Activated CD8-positive, alpha-beta memory T cell treated with anti-CD3 and anti-CD28 coated beads, Interleukin-2, amount 50 U/mL, for 1 hour (primary cell): ENCODE measurements around the gene FOXD4L3.
"Not testable (repeated sequence)": the region's sequence is repeated elsewhere in the genome, so short reads cannot be mapped to it uniquely, and the experiment has no call there.

ENCODE experiments used
- DNase-seq: peaks from one replicate; pipeline ENCODE4 v3.0.0-alpha.2; 2020; ENCODE audit errors: extremely low read depth

The FOXD4L3 gene

DNA sequence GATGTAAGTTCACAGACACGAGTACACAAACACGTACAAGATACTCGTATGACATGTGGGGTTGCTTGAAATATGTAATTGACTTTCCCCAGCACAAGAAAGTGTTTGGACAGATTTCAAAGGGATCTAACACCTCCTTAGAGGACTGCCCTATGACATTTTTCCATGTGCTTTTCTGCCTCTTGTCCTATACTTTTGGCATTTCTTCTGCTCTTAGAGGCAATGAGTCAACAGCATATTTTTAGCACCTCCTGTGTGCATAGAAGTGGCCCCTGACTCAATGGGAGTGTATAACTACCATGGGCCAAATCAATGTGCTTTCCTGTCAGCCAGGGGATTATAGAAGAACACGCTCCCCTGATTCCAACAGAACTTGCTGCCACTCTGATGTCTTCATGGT lies 49.0 kb downstream of the FOXD4L3 start:
- not testable (repeated sequence) for DNase-seq
